HepG2 (cell line): ENCODE measurements around the gene ZNF678. TPM values are rescaled to one million over a fixed set of nuclear protein-coding genes. Genes with fewer than 3 reads are reported as not detected.

ENCODE experiments used
- ATAC-seq: fragments of 200-7000 bp; cut with Tn5 transposase; 3 replicates; pipeline ENCODE4 v1.9.1; 2020; ENCODE audit warnings: mild to moderate bottlenecking, moderate library complexity
- BruUV-seq: library from RNA; stranded (reverse); fragments of 400-500 nt; replicated peaks from 2 replicates; lab custom pipeline; 2021; lab: Mats Ljungman, UMichigan
- CTCF ChIA-PET: fragments of 300-600 bp; formaldehyde crosslinking; extraction: SDS; loops from one replicate; lab custom pipeline; 2021; ENCODE audit warnings: low total read pairs, inconsistent platforms, low intra/inter-chr PET ratio; lab: Yijun Ruan, JAX
- POLR2A ChIA-PET: fragments of 350-600 bp; sonication (Branson Sonifier 250); formaldehyde crosslinking; loops from one replicate; lab custom pipeline; 2020; ENCODE audit warnings: antibody characterized with exemption, inconsistent platforms; lab: Yijun Ruan, JAX
- DNase-seq: peaks from one replicate; pipeline ENCODE4 v3.0.0-alpha.2; 2015; ENCODE audit warnings: low spot score
- FAIRE-seq: peaks from 3 replicates; lab custom pipeline; 2011; peaks lifted over from hg19 to GRCh38; lab: Jason Lieb, UNC
- H2AFZ ChIP-seq: one replicate; pipeline ENCODE4 v1.6.1; 2011; ENCODE audit warnings: low read length, inconsistent platforms
- H3K27ac ChIP-seq: fragments of 300-600 bp; 3 replicates; pipeline ENCODE4 v1.8.0; 2011; ENCODE audit warnings: mixed run types, mild to moderate bottlenecking, mixed read lengths, low read length, inconsistent platforms; ENCODE audit not compliant: insufficient read depth; ENCODE audit errors: extremely low read length
- H3K27me3 ChIP-seq, 2 experiments: fragments of 200-600 bp in 1 of 2; 2 replicates in 1 of 2; 3 replicates in 1 of 2; pipeline versions ENCODE4 v1.6.0 to v1.8.0; 2011; ENCODE audit warnings: low read length in 2 of 2, mild to moderate bottlenecking in 2 of 2, moderate library complexity in 2 of 2, inconsistent platforms in 1 of 2; ENCODE audit not compliant: insufficient read depth in 2 of 2, control insufficient read depth in 1 of 2
- H3K36me3 ChIP-seq, 2 experiments: fragments of 200-600 bp in 1 of 2; replicated peaks in 1 of 2; 2 replicates in 1 of 2; 3 replicates in 1 of 2; pipeline versions ENCODE4 v1.5.1 to v1.8.0; 2011; ENCODE audit warnings: low read length in 2 of 2, inconsistent platforms in 1 of 2; ENCODE audit not compliant: insufficient read depth in 2 of 2, control insufficient read depth in 1 of 2
- H3K4me1 ChIP-seq: 2 replicates; pipeline ENCODE4 v1.5.1; 2012; ENCODE audit warnings: low read length, inconsistent platforms; ENCODE audit not compliant: insufficient read depth
- H3K4me2 ChIP-seq: 2 replicates; pipeline ENCODE4 v1.6.0; 2011; ENCODE audit warnings: low read depth, low read length, inconsistent platforms
- H3K4me3 ChIP-seq, 3 experiments: fragments of 200-600 bp in 1 of 3; sonication (generic), shearing (Covaris generic) in 1 of 3; replicated peaks in 1 of 3; 2 replicates each; pipeline ENCODE4 v1.5.1; 2011 to 2016; ENCODE audit warnings: low read length in 3 of 3, inconsistent platforms in 2 of 3, low read depth in 2 of 3, mild to moderate bottlenecking in 2 of 3, control low read depth in 1 of 3, mixed read lengths in 1 of 3; ENCODE audit not compliant: insufficient read depth in 1 of 3
- H3K79me2 ChIP-seq: one replicate; pipeline ENCODE4 v1.6.1; 2011; ENCODE audit warnings: low read length, inconsistent platforms; ENCODE audit not compliant: insufficient read depth
- H3K9ac ChIP-seq: 2 replicates; pipeline ENCODE4 v1.6.0; 2011; ENCODE audit warnings: mild to moderate bottlenecking, low read depth, low read length, inconsistent platforms; ENCODE audit not compliant: insufficient read depth
- H3K9me3 ChIP-seq: 2 replicates; pipeline ENCODE4 v1.5.1; 2012; ENCODE audit warnings: mild to moderate bottlenecking, low read length
- H4K20me1 ChIP-seq: 2 replicates; pipeline ENCODE4 v1.6.0; 2011; ENCODE audit warnings: inconsistent platforms, mild to moderate bottlenecking, low read length, moderate library complexity; ENCODE audit not compliant: insufficient read depth
- SP4 ChIP-seq: sonication (generic); formaldehyde crosslinking; IDR thresholded peaks from 2 replicates; pipeline ENCODE4 v1.8.1; 2023; ENCODE audit warnings: mild to moderate bottlenecking, missing genetic modification reagents
- YY1 ChIP-seq: IDR thresholded peaks from 2 replicates; pipeline ENCODE4 v1.6.1; 2011; ENCODE audit warnings: low read length, low read depth, moderate library complexity, mild to moderate bottlenecking; ENCODE audit not compliant: insufficient read depth, insufficient replicate concordance
- ZFP37 ChIP-seq: sonication (generic); formaldehyde crosslinking; IDR thresholded peaks from 2 replicates; pipeline ENCODE4 v1.4.0; 2020; ENCODE audit warnings: missing genetic modification reagents, borderline replicate concordance
- ZNF33B ChIP-seq: sonication (generic); formaldehyde crosslinking; IDR thresholded peaks from 2 replicates; pipeline ENCODE4 v1.5.1; 2020; ENCODE audit warnings: mild to moderate bottlenecking, missing genetic modification reagents
- ZNF777 ChIP-seq: sonication (generic); formaldehyde crosslinking; IDR thresholded peaks from 2 replicates; pipeline ENCODE4 v1.4.0; 2020; ENCODE audit warnings: missing genetic modification reagents
- in situ Hi-C: cut with HindIII; loops from 2 replicates; pipeline ENCODE4 v1.10.0; 2017; ENCODE audit warnings: low pct_unique_long_range_greater_than_20kb; ENCODE audit not compliant: extremely low pct_ligation_motif_present
- intact Hi-C: fragments of 100-400 bp; cut with micrococcal nuclease; formaldehyde crosslinking; loops from one replicate; pipeline ENCODE4 v1.10.0; 2022; ENCODE audit not compliant: unreplicated experiment
- polyA plus RNA-seq, 8 experiments: library from polyadenylated mRNA; depleted of rRNA in 3 of 8; stranded (reverse) in 7 of 8; unstranded in 1 of 8; fragments of >200 nt; fragmentation: Illumina TruSeq in 4 of 8; extraction: Trizol in 4 of 8; gene quantifications; 2 replicates each; pipeline versions ENCODE4 v1.2.1 to v1.2.3, GENCODE V29; 2011 to 2016; ENCODE audit warnings: low read depth in 4 of 8, missing spikeins in 1 of 8, mixed read lengths in 1 of 8; ENCODE audit not compliant: insufficient read depth in 1 of 8
- total RNA-seq, 5 experiments: library from RNA; depleted of rRNA; stranded (reverse); fragments of >200 nt; fragmentation: Illumina TruSeq; extraction: Trizol; gene quantifications; 2 replicates each; pipeline ENCODE4 v1.2.3, GENCODE V29; 2016; ENCODE audit warnings: low read depth in 1 of 5
- TF ChIP-seq, protein P1 (sequence below): sonication (generic); formaldehyde crosslinking; IDR thresholded peaks from 2 replicates; pipeline ENCODE4 v1.5.0; 2020; ENCODE audit warnings: mild to moderate bottlenecking, missing genetic modification reagents
- TF ChIP-seq, protein P2 (sequence below): sonication (generic); formaldehyde crosslinking; IDR thresholded peaks from 2 replicates; pipeline ENCODE4 v1.5.0; 2020; ENCODE audit warnings: missing genetic modification reagents
- TF ChIP-seq, protein P3 (sequence below): sonication (generic); formaldehyde crosslinking; conservative IDR thresholded peaks from 2 replicates; pipeline ENCODE4 v1.4.0; 2020; ENCODE audit warnings: missing genetic modification reagents
- TF ChIP-seq, protein P4 (sequence below): sonication (generic); formaldehyde crosslinking; IDR thresholded peaks from 2 replicates; pipeline ENCODE4 v1.5.1; 2020; ENCODE audit warnings: mild to moderate bottlenecking, missing genetic modification reagents, moderate library complexity

The ZNF678 gene
- total and polyA plus RNA-seq, 2 of the 13 experiments (the other 11 are each of a cell fraction or from before 2014, with no cell fraction given) = 2.0 to 7.6 TPM

DNA sequence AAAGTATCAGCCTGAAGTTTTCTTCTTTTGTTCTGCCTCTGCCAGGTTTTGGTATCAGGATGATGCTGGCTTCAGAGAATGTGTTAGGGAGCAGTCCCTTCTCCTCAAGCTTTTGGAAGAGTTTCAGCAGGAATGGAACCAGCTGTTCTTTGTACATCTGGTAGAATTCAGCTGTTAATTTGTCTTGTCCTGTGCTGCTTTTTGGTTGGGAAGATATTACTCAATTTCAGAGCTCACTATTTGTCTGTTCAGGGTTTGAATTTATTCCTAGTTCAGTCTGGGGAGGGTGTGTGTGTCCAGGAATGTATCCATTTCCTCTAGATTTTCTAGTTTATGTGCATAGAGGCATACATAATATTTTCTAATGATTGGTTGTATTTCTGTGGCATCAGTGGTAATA, 12.8 kb downstream of the ZNF678 start (continued):
- TF ChIP-seq, protein P1, sequence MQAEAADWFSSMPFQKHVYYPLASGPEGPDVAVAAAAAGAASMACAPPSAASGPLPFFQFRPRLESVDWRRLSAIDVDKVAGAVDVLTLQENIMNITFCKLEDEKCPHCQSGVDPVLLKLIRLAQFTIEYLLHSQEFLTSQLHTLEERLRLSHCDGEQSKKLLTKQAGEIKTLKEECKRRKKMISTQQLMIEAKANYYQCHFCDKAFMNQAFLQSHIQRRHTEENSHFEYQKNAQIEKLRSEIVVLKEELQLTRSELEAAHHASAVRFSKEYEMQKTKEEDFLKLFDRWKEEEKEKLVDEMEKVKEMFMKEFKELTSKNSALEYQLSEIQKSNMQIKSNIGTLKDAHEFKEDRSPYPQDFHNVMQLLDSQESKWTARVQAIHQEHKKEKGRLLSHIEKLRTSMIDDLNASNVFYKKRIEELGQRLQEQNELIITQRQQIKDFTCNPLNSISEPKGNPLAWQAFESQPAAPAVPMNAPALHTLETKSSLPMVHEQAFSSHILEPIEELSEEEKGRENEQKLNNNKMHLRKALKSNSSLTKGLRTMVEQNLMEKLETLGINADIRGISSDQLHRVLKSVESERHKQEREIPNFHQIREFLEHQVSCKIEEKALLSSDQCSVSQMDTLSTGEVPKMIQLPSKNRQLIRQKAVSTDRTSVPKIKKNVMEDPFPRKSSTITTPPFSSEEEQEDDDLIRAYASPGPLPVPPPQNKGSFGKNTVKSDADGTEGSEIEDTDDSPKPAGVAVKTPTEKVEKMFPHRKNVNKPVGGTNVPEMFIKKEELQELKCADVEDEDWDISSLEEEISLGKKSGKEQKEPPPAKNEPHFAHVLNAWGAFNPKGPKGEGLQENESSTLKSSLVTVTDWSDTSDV (CRISPR knock-in tag) = no peak
- no peak for TF ChIP-seq ZNF33B (CRISPR knock-in tag)
- TF ChIP-seq YY1 = no peak
- TF ChIP-seq SP4 (CRISPR knock-in tag) = no peak

DNA sequence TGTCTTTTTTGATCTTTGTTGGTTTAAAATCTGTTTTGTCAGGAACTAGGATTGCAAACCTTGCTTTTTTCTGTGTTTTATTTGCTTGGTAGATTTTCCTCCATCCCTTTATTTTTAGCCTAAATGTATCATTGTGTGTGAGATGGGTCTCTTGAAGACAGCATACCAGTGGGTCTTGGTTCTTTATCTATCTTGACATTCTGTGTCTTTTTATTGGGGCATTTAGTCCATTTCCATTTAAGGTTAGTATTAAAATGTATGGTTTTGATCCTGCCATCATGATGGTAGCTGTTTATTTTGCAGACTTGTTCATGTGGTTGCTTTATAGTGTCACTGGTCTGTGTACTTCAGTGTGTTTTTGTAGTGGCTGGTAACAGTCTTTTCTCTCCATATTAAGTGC, 14.1 kb downstream of the ZNF678 start:
- ChIA-PET POLR2A (no interaction called here), CTCF (no interaction called here)
- H3K79me2 ChIP-seq = peaks cover 15% of the 10 kb centered on the region
- intact Hi-C loops = no loop called here
- no TSS peak for BruUV-seq
- H3K9me3 ChIP-seq = peaks cover 26% of the 10 kb centered on the region; the same call in 1 of the 2 replicates
- ATAC-seq = no peak
- H3K4me3 ChIP-seq = no peak overlapping the region
- no peaks in the 10 kb centered on the region for H3K27me3 ChIP-seq
- H3K4me1 ChIP-seq = peaks cover 12% of the 10 kb centered on the region
- H3K36me3 ChIP-seq = no peaks in the 10 kb centered on the region
- no peak overlapping the region for H3K27ac ChIP-seq
- no peak for FAIRE-seq
- no peaks in the 10 kb centered on the region for H4K20me1 ChIP-seq
- in situ Hi-C loops = no loop called here
- no peak overlapping the region for H3K4me2 ChIP-seq
- no peak for DNase-seq
- H3K9ac ChIP-seq = no peak overlapping the region
- H2AFZ ChIP-seq = no peak overlapping the region
- TF ChIP-seq, protein P2, sequence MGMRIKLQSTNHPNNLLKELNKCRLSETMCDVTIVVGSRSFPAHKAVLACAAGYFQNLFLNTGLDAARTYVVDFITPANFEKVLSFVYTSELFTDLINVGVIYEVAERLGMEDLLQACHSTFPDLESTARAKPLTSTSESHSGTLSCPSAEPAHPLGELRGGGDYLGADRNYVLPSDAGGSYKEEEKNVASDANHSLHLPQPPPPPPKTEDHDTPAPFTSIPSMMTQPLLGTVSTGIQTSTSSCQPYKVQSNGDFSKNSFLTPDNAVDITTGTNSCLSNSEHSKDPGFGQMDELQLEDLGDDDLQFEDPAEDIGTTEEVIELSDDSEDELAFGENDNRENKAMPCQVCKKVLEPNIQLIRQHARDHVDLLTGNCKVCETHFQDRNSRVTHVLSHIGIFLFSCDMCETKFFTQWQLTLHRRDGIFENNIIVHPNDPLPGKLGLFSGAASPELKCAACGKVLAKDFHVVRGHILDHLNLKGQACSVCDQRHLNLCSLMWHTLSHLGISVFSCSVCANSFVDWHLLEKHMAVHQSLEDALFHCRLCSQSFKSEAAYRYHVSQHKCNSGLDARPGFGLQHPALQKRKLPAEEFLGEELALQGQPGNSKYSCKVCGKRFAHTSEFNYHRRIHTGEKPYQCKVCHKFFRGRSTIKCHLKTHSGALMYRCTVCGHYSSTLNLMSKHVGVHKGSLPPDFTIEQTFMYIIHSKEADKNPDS (CRISPR knock-in tag) = no peak
- TF ChIP-seq ZNF777 (CRISPR knock-in tag) = no peak
- TF ChIP-seq, protein P3, sequence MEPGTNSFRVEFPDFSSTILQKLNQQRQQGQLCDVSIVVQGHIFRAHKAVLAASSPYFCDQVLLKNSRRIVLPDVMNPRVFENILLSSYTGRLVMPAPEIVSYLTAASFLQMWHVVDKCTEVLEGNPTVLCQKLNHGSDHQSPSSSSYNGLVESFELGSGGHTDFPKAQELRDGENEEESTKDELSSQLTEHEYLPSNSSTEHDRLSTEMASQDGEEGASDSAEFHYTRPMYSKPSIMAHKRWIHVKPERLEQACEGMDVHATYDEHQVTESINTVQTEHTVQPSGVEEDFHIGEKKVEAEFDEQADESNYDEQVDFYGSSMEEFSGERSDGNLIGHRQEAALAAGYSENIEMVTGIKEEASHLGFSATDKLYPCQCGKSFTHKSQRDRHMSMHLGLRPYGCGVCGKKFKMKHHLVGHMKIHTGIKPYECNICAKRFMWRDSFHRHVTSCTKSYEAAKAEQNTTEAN = no peak
- TF ChIP-seq ZFP37 (CRISPR knock-in tag) = no peak
- TF ChIP-seq, protein P4, sequence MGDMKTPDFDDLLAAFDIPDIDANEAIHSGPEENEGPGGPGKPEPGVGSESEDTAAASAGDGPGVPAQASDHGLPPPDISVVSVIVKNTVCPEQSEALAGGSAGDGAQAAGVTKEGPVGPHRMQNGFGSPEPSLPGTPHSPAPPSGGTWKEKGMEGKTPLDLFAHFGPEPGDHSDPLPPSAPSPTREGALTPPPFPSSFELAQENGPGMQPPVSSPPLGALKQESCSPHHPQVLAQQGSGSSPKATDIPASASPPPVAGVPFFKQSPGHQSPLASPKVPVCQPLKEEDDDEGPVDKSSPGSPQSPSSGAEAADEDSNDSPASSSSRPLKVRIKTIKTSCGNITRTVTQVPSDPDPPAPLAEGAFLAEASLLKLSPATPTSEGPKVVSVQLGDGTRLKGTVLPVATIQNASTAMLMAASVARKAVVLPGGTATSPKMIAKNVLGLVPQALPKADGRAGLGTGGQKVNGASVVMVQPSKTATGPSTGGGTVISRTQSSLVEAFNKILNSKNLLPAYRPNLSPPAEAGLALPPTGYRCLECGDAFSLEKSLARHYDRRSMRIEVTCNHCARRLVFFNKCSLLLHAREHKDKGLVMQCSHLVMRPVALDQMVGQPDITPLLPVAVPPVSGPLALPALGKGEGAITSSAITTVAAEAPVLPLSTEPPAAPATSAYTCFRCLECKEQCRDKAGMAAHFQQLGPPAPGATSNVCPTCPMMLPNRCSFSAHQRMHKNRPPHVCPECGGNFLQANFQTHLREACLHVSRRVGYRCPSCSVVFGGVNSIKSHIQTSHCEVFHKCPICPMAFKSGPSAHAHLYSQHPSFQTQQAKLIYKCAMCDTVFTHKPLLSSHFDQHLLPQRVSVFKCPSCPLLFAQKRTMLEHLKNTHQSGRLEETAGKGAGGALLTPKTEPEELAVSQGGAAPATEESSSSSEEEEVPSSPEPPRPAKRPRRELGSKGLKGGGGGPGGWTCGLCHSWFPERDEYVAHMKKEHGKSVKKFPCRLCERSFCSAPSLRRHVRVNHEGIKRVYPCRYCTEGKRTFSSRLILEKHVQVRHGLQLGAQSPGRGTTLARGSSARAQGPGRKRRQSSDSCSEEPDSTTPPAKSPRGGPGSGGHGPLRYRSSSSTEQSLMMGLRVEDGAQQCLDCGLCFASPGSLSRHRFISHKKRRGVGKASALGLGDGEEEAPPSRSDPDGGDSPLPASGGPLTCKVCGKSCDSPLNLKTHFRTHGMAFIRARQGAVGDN (CRISPR knock-in tag) = no peak
